Esophagus muscularis mucosa (tissue), 3 donors: ENCODE measurements around the gene MMD.

Experiments
- CTCF ChIP-seq, 3 experiments: fragments of 200-600 bp in 2 of 3; fragments of 450-650 bp in 1 of 3; sonication (generic) in 2 of 3; IDR thresholded peaks; one replicate each; pipeline ENCODE4 v1.5.1; 2017 to 2019; ENCODE audit warnings: antibody characterized with exemption in 3 of 3, mild to moderate bottlenecking in 2 of 3, moderate library complexity in 1 of 3
- POLR2A ChIP-seq: fragments of 450-650 bp; IDR thresholded peaks from one replicate; pipeline ENCODE4 v1.6.1; 2017; ENCODE audit warnings: antibody characterized with exemption, moderate library complexity, mild to moderate bottlenecking, low read depth

GRCh38 chr17:55420067-55420775 lies 1.4 kb downstream of the MMD start:
- no peak for TF ChIP-seq CTCF (IDR thresholded peaks at IDR 0.05)
- no peak for TF ChIP-seq POLR2A
